H1 (cell line): Measurements from ENCODE around the gene GUCY1B1. TPM values are rescaled to one million over a fixed set of nuclear protein-coding genes. Genes with fewer than 3 reads are reported as not detected.

Experiments
- CTCF ChIA-PET: fragments of 300-600 bp; sonication (Branson Sonifier 250); formaldehyde crosslinking; loops from one replicate; lab custom pipeline; 2021; ENCODE audit not compliant: partially characterized antibody; lab: Charles Lee
- POLR2A ChIA-PET: fragments of 300-600 bp; sonication (Branson Sonifier 250); formaldehyde crosslinking; loops from one replicate; lab custom pipeline; 2021; ENCODE audit warnings: inconsistent platforms; ENCODE audit not compliant: partially characterized antibody; lab: Charles Lee
- DNase-seq, 2 experiments: peaks; one replicate each; pipeline versions ENCODE4 v3.0.0 to v3.0.0-alpha.2; 2010 to 2022; ENCODE audit warnings: low spot score in 2 of 2, low read depth in 1 of 2, mixed read lengths in 1 of 2
- FAIRE-seq: peaks from 2 replicates; lab custom pipeline; 2011; peaks lifted over from hg19 to GRCh38; lab: Jason Lieb, UNC
- H2AFZ ChIP-seq: 2 replicates; pipeline ENCODE4 v1.8.1; 2012; ENCODE audit warnings: low read length, inconsistent platforms
- H2AK5ac ChIP-seq: 2 replicates; pipeline ENCODE4 v1.6.1; 2013; ENCODE audit warnings: low read depth, low read length
- H2BK120ac ChIP-seq: replicated peaks from 2 replicates; pipeline ENCODE3; 2013; ENCODE audit warnings: low read depth, low read length, inconsistent platforms
- H2BK12ac ChIP-seq: 2 replicates; pipeline ENCODE4 v1.6.1; 2013; ENCODE audit warnings: low read depth, low read length
- H2BK15ac ChIP-seq: 2 replicates; pipeline ENCODE4 v1.6.1; 2013; ENCODE audit warnings: low read length
- H2BK20ac ChIP-seq: 2 replicates; pipeline ENCODE4 v1.6.1; 2013; ENCODE audit warnings: low read length
- H2BK5ac ChIP-seq: 2 replicates; pipeline ENCODE4 v1.6.1; 2013; ENCODE audit warnings: low read depth, low read length
- H3K14ac ChIP-seq: 2 replicates; pipeline ENCODE4 v1.6.1; 2013; ENCODE audit warnings: inconsistent platforms; ENCODE audit not compliant: insufficient read length
- H3K18ac ChIP-seq: 2 replicates; pipeline ENCODE4 v1.6.1; 2013; ENCODE audit warnings: low read length; ENCODE audit errors: extremely low read depth
- H3K23ac ChIP-seq: 2 replicates; pipeline ENCODE4 v1.6.1; 2013; ENCODE audit warnings: inconsistent platforms; ENCODE audit not compliant: insufficient read length
- H3K23me2 ChIP-seq: 2 replicates; pipeline ENCODE4 v1.6.1; 2013; ENCODE audit warnings: low read depth, low read length
- H3K27ac ChIP-seq: 2 replicates; pipeline ENCODE4 v1.6.1; 2011; ENCODE audit warnings: low read depth, low read length, inconsistent platforms
- H3K27me3 ChIP-seq, 4 experiments: replicated peaks in 1 of 4; 1 replicate in 1 of 4; 2 replicates in 3 of 4; pipeline versions ENCODE4 v1.6.1 to v1.8.1; 2011 to 2013; ENCODE audit warnings: low read length in 3 of 4, mild to moderate bottlenecking in 3 of 4, inconsistent platforms in 2 of 4, mixed read lengths in 2 of 4, moderate library complexity in 1 of 4; ENCODE audit not compliant: control insufficient read depth in 3 of 4, insufficient read depth in 3 of 4; ENCODE audit errors: extremely low read depth in 1 of 4
- H3K36me3 ChIP-seq, 4 experiments: 2 replicates each; pipeline versions ENCODE4 v1.6.1 to v1.8.1; 2011 to 2013; ENCODE audit warnings: mild to moderate bottlenecking in 4 of 4, low read length in 3 of 4, moderate library complexity in 2 of 4, control low read depth in 1 of 4, inconsistent platforms in 1 of 4; ENCODE audit not compliant: insufficient read depth in 4 of 4, control insufficient read depth in 2 of 4
- H3K4ac ChIP-seq: replicated peaks from 2 replicates; pipeline ENCODE3; 2013; ENCODE audit warnings: low read length, low read depth, mixed read lengths, inconsistent platforms; ENCODE audit not compliant: insufficient read length
- H3K4me1 ChIP-seq, 4 experiments: replicated peaks in 1 of 4; 1 replicate in 1 of 4; 2 replicates in 3 of 4; pipeline versions ENCODE4 v1.6.1 to v1.8.1; 2011 to 2013; ENCODE audit warnings: low read length in 3 of 4, inconsistent platforms in 2 of 4, mixed read lengths in 1 of 4; ENCODE audit not compliant: insufficient read depth in 4 of 4, control insufficient read depth in 3 of 4
- H3K4me2 ChIP-seq, 2 experiments: 2 replicates each; pipeline versions ENCODE4 v1.6.1 to v1.8.1; 2011 to 2013; ENCODE audit warnings: low read depth in 2 of 2, low read length in 2 of 2, control low read depth in 1 of 2, inconsistent platforms in 1 of 2, mild to moderate bottlenecking in 1 of 2; ENCODE audit not compliant: insufficient read depth in 1 of 2
- H3K4me3 ChIP-seq, 4 experiments: fragments of 200-600, 300-600 bp in 1 of 4; sonication (generic), shearing (Covaris generic), sonication (Bioruptor Twin) in 1 of 4; 2 replicates each; pipeline versions ENCODE4 v1.5.1 to v1.8.1; 2011 to 2016; ENCODE audit warnings: low read length in 4 of 4, low read depth in 3 of 4, control low read depth in 2 of 4, inconsistent platforms in 2 of 4, mild to moderate bottlenecking in 2 of 4, mixed read lengths in 1 of 4, moderate library complexity in 1 of 4; ENCODE audit not compliant: insufficient read depth in 2 of 4; ENCODE audit errors: extremely low read depth in 1 of 4
- H3K56ac ChIP-seq: replicated peaks from 2 replicates; pipeline ENCODE3; 2013; ENCODE audit warnings: low read depth, mild to moderate bottlenecking, mixed read lengths, low read length, inconsistent platforms; ENCODE audit not compliant: insufficient read length
- H3K79me1 ChIP-seq: 2 replicates; pipeline ENCODE4 v1.6.1; 2013; ENCODE audit warnings: low read depth, low read length, control low read depth
- H3K79me2 ChIP-seq, 2 experiments: 2 replicates each; pipeline versions ENCODE4 v1.6.1 to v1.8.1; 2012 to 2013; ENCODE audit warnings: low read length in 2 of 2, mild to moderate bottlenecking in 2 of 2, inconsistent platforms in 1 of 2; ENCODE audit not compliant: insufficient read depth in 2 of 2, control insufficient read depth in 1 of 2
- H3K9ac ChIP-seq, 4 experiments: replicated peaks in 1 of 4; 1 replicate in 1 of 4; 2 replicates in 3 of 4; pipeline versions ENCODE4 v1.6.1 to v1.8.1; 2011 to 2013; ENCODE audit warnings: low read depth in 3 of 4, low read length in 3 of 4, control low read depth in 2 of 4, mild to moderate bottlenecking in 2 of 4, moderate library complexity in 2 of 4, inconsistent platforms in 1 of 4; ENCODE audit errors: extremely low read depth in 1 of 4
- H3K9me3 ChIP-seq, 2 experiments: 2 replicates each; pipeline versions ENCODE4 v1.6.1 to v1.8.1; 2012 to 2013; ENCODE audit warnings: mild to moderate bottlenecking in 2 of 2, moderate library complexity in 2 of 2, control low read depth in 1 of 2, inconsistent platforms in 1 of 2, low read depth in 1 of 2, low read length in 1 of 2, mixed read lengths in 1 of 2; ENCODE audit not compliant: insufficient read depth in 2 of 2
- H4K20me1 ChIP-seq, 2 experiments: replicated peaks in 1 of 2; 2 replicates each; pipeline versions ENCODE3 to v1.8.1; 2011 to 2013; ENCODE audit warnings: inconsistent platforms in 2 of 2, low read length in 2 of 2, mild to moderate bottlenecking in 1 of 2; ENCODE audit not compliant: insufficient read depth in 2 of 2, control insufficient read depth in 1 of 2
- H4K5ac ChIP-seq: 2 replicates; pipeline ENCODE4 v1.6.1; 2013; ENCODE audit warnings: low read length, low read depth, mixed read lengths, inconsistent platforms; ENCODE audit not compliant: insufficient read length
- H4K8ac ChIP-seq: 2 replicates; pipeline ENCODE4 v1.8.0; 2013; ENCODE audit warnings: mild to moderate bottlenecking, moderate library complexity, low read length, inconsistent platforms; ENCODE audit not compliant: insufficient read depth; ENCODE audit errors: extremely low read depth
- H4K91ac ChIP-seq: replicated peaks from 2 replicates; pipeline ENCODE3; 2013; ENCODE audit warnings: low read length, mixed read lengths, inconsistent platforms; ENCODE audit not compliant: insufficient read length
- CEBPB ChIP-seq: IDR thresholded peaks from 2 replicates; pipeline ENCODE4 v1.6.1; 2012; ENCODE audit warnings: low read depth, low read length
- CHD1 ChIP-seq: IDR thresholded peaks from 2 replicates; pipeline ENCODE4 v1.6.1; 2012; ENCODE audit warnings: low read depth, low read length, improper control_type of control experiment
- CREB1 ChIP-seq: IDR thresholded peaks from 2 replicates; pipeline ENCODE4 v1.6.1; 2012; ENCODE audit warnings: inconsistent platforms
- JUN ChIP-seq: IDR thresholded peaks from 2 replicates; pipeline ENCODE4 v1.6.1; 2011; ENCODE audit warnings: low read depth, mild to moderate bottlenecking, improper control_type of control experiment, low read length
- JUND ChIP-seq: IDR thresholded peaks from 2 replicates; pipeline ENCODE4 v1.6.1; 2011; ENCODE audit warnings: mild to moderate bottlenecking, improper control_type of control experiment, low read length
- KDM1A ChIP-seq: fragments of 200-600, 300-600 bp; sonication (generic); IDR thresholded peaks from 2 replicates; pipeline ENCODE4 v1.7.1; 2016; ENCODE audit warnings: mild to moderate bottlenecking, low read length, borderline replicate concordance
- POLR2A ChIP-seq, 2 experiments: IDR thresholded peaks; 1 replicate in 1 of 2; 2 replicates in 1 of 2; pipeline ENCODE4 v1.6.1; 2011; ENCODE audit warnings: low read depth in 2 of 2, low read length in 2 of 2, mild to moderate bottlenecking in 2 of 2; ENCODE audit errors: control extremely low read depth in 1 of 2
- POU5F1 ChIP-seq: IDR thresholded peaks from 2 replicates; pipeline ENCODE4 v1.6.1; 2011; ENCODE audit warnings: low read depth, mild to moderate bottlenecking, low read length, moderate library complexity
- RAD21 ChIP-seq, 2 experiments: IDR thresholded peaks in 1 of 2; conservative IDR thresholded peaks in 1 of 2; 2 replicates each; pipeline ENCODE4 v1.6.1; 2011; ENCODE audit warnings: low read depth in 2 of 2, low read length in 2 of 2, improper control_type of control experiment in 1 of 2, inconsistent platforms in 1 of 2, mild to moderate bottlenecking in 1 of 2, moderate library complexity in 1 of 2
- SRF ChIP-seq: IDR thresholded peaks from 2 replicates; pipeline ENCODE4 v1.6.1; 2011; ENCODE audit warnings: mild to moderate bottlenecking, low read depth, low read length, moderate library complexity
- TCF12 ChIP-seq: IDR thresholded peaks from 2 replicates; pipeline ENCODE4 v1.6.1; 2011; ENCODE audit warnings: low read depth, mild to moderate bottlenecking, low read length
- ZNF274 ChIP-seq: IDR thresholded peaks from 2 replicates; pipeline ENCODE4 v1.7.0; 2012; ENCODE audit warnings: low read length, borderline replicate concordance; ENCODE audit errors: extremely low read depth
- WGBS, 2 experiments: shearing (Covaris generic) in 1 of 2; methylation state at CpG; one replicate each; pipeline versions ENCODE4 v1.1.6 to v1.1.7; 2013 to 2015; ENCODE audit warnings: low lambda C conversion rate in 2 of 2, mixed read lengths in 2 of 2, inconsistent platforms in 1 of 2, low coverage in 1 of 2, missing lambda C conversion rate in 1 of 2; ENCODE audit not compliant: insufficient replicate concordance in 2 of 2, insufficient coverage in 1 of 2, insufficient read length in 1 of 2; ENCODE audit errors: extremely low coverage in 1 of 2, missing lambda C conversion rate in 1 of 2; 5-methylcytosine and 5-hydroxymethylcytosine counted together
- polyA plus RNA-seq, 7 experiments: library from polyadenylated mRNA; depleted of rRNA in 3 of 7; stranded (reverse) in 5 of 7; unstranded in 2 of 7; fragments of >200 nt in 5 of 7; fragments of 200-250 nt in 2 of 7; gene quantifications; 1 replicate in 5 of 7; 2 replicates in 1 of 7; 4 replicates in 1 of 7; pipeline versions ENCODE4 v1.2.1 to v1.2.3, GENCODE V29; 2011 to 2013; ENCODE audit warnings: missing spikeins in 2 of 7, mixed read lengths in 2 of 7
- total RNA-seq: library from RNA; stranded (reverse); fragmentation: NEBNext Ultra II Directional; extraction: Animal tissue kit (Norgen Biotek cat#: 25700); gene quantifications from 2 replicates; pipeline ENCODE4 v1.2.1, GENCODE V29; 2021
- TF ChIP-seq, protein P1 (sequence below): IDR thresholded peaks from 2 replicates; pipeline ENCODE4 v1.6.1; 2011; ENCODE audit warnings: low read depth, mild to moderate bottlenecking, low read length; ENCODE audit not compliant: insufficient read depth

GUCY1B1 gene
- total and polyA plus RNA-seq, 2 of the 8 experiments (the other 6 are each of a cell fraction or from before 2014, with no cell fraction given) = 1.5 to 2.9 TPM

DNA sequence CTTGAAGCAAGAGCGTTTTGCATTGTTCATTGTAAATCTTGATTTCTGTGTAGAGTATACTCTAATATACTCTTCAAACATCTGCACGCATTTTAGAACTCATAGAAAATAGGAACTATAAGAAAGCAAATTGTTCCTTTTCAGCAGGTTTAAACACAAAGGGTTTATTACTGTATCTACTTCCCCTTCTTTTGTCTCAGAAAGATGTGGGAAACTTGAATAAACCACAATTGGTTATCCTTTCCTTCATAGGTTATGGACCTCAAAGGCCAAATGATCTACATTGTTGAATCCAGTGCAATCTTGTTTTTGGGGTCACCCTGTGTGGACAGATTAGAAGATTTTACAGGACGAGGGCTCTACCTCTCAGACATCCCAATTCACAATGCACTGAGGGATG is 46.0 kb upstream of the GUCY1B1 start:
- no peak overlapping the region for H3K56ac ChIP-seq
- no peak overlapping the region for H2AK5ac ChIP-seq
- no peaks in the 10 kb centered on the region for H3K36me3 ChIP-seq
- no peak overlapping the region for H3K18ac ChIP-seq
- no peak overlapping the region for H3K4ac ChIP-seq
- H4K8ac ChIP-seq = no peak overlapping the region
- H2BK120ac ChIP-seq = no peak overlapping the region
- H3K4me1 ChIP-seq = no peaks in the 10 kb centered on the region
- H2BK12ac ChIP-seq = no peak overlapping the region
- H3K27me3 ChIP-seq = no peaks in the 10 kb centered on the region
- H3K14ac ChIP-seq = no peak overlapping the region
- ChIA-PET CTCF (no interaction called here), POLR2A (no interaction called here)
- H2BK5ac ChIP-seq = no peak overlapping the region
- H3K79me1 ChIP-seq = no peaks in the 10 kb centered on the region
- H3K23me2 ChIP-seq = no peaks in the 10 kb centered on the region
- DNase-seq (no peak), FAIRE-seq (no peak)
- no peak overlapping the region for H3K27ac ChIP-seq
- WGBS, 2 experiments = 90% methylated on average over 3 of the region's 3 CpGs; no CpG with 5 or more reads in 1 of the 2 experiments
- no peak overlapping the region for H3K9ac ChIP-seq
- H4K20me1 ChIP-seq = no peaks in the 10 kb centered on the region
- H3K79me2 ChIP-seq = no peaks in the 10 kb centered on the region
- no peak overlapping the region for H2BK15ac ChIP-seq
- no peak overlapping the region for H3K4me3 ChIP-seq
- no peak overlapping the region for H4K91ac ChIP-seq
- TF ChIP-seq CEBPB = no peak
- no peak for TF ChIP-seq CHD1
- TF ChIP-seq RAD21 (IDR thresholded peaks at IDR 0.05 in 1 of 2, conservative IDR thresholded peaks at IDR 0.05 in 1 of 2; ENCODE audit: low read depth in 2 of 2, low read length in 2 of 2) = no peak
- no peak for TF ChIP-seq KDM1A
- TF ChIP-seq POLR2A (IDR thresholded peaks at IDR 0.05; ENCODE audit: control extremely low read depth in 1 of 2, low read depth in 2 of 2, low read length in 2 of 2) = no peak
- no peak for TF ChIP-seq ZNF274
- TF ChIP-seq JUND = no peak
- no peak for TF ChIP-seq SRF
- no peak for TF ChIP-seq JUN
- TF ChIP-seq CREB1 = no peak
- TF ChIP-seq, protein P1, sequence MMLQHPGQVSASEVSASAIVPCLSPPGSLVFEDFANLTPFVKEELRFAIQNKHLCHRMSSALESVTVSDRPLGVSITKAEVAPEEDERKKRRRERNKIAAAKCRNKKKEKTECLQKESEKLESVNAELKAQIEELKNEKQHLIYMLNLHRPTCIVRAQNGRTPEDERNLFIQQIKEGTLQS = no peak
- no peak for TF ChIP-seq TCF12
- TF ChIP-seq POU5F1 = no peak
- no peak overlapping the region for H3K23ac ChIP-seq
- H3K9me3 ChIP-seq = no peaks in the 10 kb centered on the region
- no peak overlapping the region for H2AFZ ChIP-seq
- no peak overlapping the region for H3K4me2 ChIP-seq
- no peak overlapping the region for H4K5ac ChIP-seq
- no peak overlapping the region for H2BK20ac ChIP-seq
